Lower lobe of right lung (tissue), 2 donors: ENCODE measurements around the gene SLC18A2. TPM values are rescaled to one million over a fixed set of nuclear protein-coding genes. Genes with fewer than 3 reads are reported as not detected.

Experiments used
- ATAC-seq, 2 donors: fragments of 200-7000 bp; cut with Tn5 transposase; one replicate each; pipeline ENCODE4 v1.9.1; 2020 to 2022; ENCODE audit warnings: mild to moderate bottlenecking in 2 of 2, moderate library complexity in 2 of 2
- DNase-seq: peaks from one replicate; pipeline ENCODE4 v3.0.0-alpha.2; 2020
- H3K27ac ChIP-seq: fragments of 200-600 bp; one replicate; pipeline ENCODE4 v1.8.0; 2022
- H3K27me3 ChIP-seq: fragments of 200-600 bp; one replicate; pipeline ENCODE4 v1.8.0; 2022; ENCODE audit warnings: low read depth
- H3K36me3 ChIP-seq: fragments of 200-600 bp; one replicate; pipeline ENCODE4 v1.8.0; 2022; ENCODE audit warnings: mild to moderate bottlenecking
- H3K4me1 ChIP-seq: fragments of 200-600 bp; one replicate; pipeline ENCODE4 v1.8.0; 2022
- H3K4me3 ChIP-seq: fragments of 200-600 bp; one replicate; pipeline ENCODE4 v1.8.0; 2022; ENCODE audit warnings: mild to moderate bottlenecking
- H3K9me3 ChIP-seq: fragments of 200-600 bp; one replicate; pipeline ENCODE4 v1.8.0; 2022
- intact Hi-C: fragments of 100-400 bp; cut with DNase I; formaldehyde crosslinking; loops from one replicate; pipeline ENCODE4 v1.11.0; 2022
- total RNA-seq: library from RNA; stranded (reverse); fragmentation: NEBNext Ultra II Directional; extraction: Animal tissue kit (Norgen Biotek cat#: 25700); gene quantifications from one replicate; pipeline ENCODE4 v1.2.1, GENCODE V29; 2021
- TF ChIP-seq, protein P1 (sequence below): fragments of 200-600 bp; IDR thresholded peaks from one replicate; pipeline ENCODE4 v1.8.0; 2022; ENCODE audit warnings: antibody characterized with exemption, mild to moderate bottlenecking
- donor health status: DM: no; HTN: yes; CAD: no; lungs with severe emphysema.

SLC18A2 gene
- total RNA-seq, 1 donor from 2014 or later = 6.3 TPM

DNA sequence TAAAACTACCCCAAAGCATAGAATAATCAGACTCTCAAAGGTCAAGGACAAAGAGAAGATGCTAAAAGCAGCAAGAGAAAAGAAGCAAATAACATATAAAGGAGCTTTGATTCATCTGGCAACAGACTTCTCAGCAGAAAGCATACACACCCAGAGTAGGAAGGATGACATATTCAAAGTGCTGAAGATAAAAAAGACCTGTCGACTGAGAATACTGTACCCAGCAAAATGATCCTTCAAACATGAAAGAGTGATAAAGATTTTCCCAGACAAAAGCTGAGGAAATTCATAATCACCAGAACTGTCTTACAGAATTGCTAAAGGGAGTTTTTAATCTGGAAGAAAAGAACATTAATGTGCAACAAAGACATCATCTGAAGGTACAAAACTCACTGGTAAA, 28.7 kb upstream of the SLC18A2 start:
- ATAC-seq (no peak), DNase-seq (no peak)
- Histone ChIP-seq H3K36me3 (no peaks in the 10 kb centered on the region), H3K27ac (no peak overlapping the region), H3K27me3 (peaks cover 19% of the 10 kb centered on the region), H3K9me3 (peaks cover 7% of the 10 kb centered on the region), H3K4me1 (peaks cover 11% of the 10 kb centered on the region), H3K4me3 (no peak overlapping the region)
- intact Hi-C loops = no loop called here
- TF ChIP-seq, protein P1, sequence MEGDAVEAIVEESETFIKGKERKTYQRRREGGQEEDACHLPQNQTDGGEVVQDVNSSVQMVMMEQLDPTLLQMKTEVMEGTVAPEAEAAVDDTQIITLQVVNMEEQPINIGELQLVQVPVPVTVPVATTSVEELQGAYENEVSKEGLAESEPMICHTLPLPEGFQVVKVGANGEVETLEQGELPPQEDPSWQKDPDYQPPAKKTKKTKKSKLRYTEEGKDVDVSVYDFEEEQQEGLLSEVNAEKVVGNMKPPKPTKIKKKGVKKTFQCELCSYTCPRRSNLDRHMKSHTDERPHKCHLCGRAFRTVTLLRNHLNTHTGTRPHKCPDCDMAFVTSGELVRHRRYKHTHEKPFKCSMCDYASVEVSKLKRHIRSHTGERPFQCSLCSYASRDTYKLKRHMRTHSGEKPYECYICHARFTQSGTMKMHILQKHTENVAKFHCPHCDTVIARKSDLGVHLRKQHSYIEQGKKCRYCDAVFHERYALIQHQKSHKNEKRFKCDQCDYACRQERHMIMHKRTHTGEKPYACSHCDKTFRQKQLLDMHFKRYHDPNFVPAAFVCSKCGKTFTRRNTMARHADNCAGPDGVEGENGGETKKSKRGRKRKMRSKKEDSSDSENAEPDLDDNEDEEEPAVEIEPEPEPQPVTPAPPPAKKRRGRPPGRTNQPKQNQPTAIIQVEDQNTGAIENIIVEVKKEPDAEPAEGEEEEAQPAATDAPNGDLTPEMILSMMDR = no peak

GRCh38 chr10:117214401-117214800, 26.5 kb upstream of the SLC18A2 start:
- intact Hi-C loops = no loop called here
- Histone ChIP-seq H3K9me3 (peaks cover 7% of the 10 kb centered on the region), H3K27me3 (peaks cover 32% of the 10 kb centered on the region), H3K4me1 (peaks cover 14% of the 10 kb centered on the region), H3K36me3 (no peaks in the 10 kb centered on the region), H3K4me3 (no peak overlapping the region), H3K27ac (no peak overlapping the region)
- TF ChIP-seq, protein P1 = no peak
- no peak for DNase-seq
- ATAC-seq = no peak

- peaks cover 32% of the 10 kb centered on the region for H3K27me3 ChIP-seq
- intact Hi-C loops = no loop called here
- peaks cover 14% of the 10 kb centered on the region for H3K4me1 ChIP-seq
- DNase-seq (no peak), ATAC-seq (no peak)
- H3K36me3 ChIP-seq = no peaks in the 10 kb centered on the region
- H3K27ac ChIP-seq = no peak overlapping the region
- TF ChIP-seq, protein P1 = no peak
- H3K4me3 ChIP-seq = no peak overlapping the region
- peaks cover 7% of the 10 kb centered on the region for H3K9me3 ChIP-seq
Observed at GRCh38 chr10:117215079-117215478, 25.8 kb upstream of the SLC18A2 start.

GRCh38 chr10:117216028-117216427, 24.9 kb upstream of the SLC18A2 start:
- Histone ChIP-seq H3K4me1 (peaks cover 14% of the 10 kb centered on the region), H3K27ac (no peak overlapping the region), H3K9me3 (peaks cover 7% of the 10 kb centered on the region), H3K36me3 (no peaks in the 10 kb centered on the region), H3K4me3 (no peak overlapping the region), H3K27me3 (peaks cover 32% of the 10 kb centered on the region)
- DNase-seq = no peak
- TF ChIP-seq, protein P1 = no peak
- intact Hi-C loops = no loop called here
- no peak for ATAC-seq

DNA sequence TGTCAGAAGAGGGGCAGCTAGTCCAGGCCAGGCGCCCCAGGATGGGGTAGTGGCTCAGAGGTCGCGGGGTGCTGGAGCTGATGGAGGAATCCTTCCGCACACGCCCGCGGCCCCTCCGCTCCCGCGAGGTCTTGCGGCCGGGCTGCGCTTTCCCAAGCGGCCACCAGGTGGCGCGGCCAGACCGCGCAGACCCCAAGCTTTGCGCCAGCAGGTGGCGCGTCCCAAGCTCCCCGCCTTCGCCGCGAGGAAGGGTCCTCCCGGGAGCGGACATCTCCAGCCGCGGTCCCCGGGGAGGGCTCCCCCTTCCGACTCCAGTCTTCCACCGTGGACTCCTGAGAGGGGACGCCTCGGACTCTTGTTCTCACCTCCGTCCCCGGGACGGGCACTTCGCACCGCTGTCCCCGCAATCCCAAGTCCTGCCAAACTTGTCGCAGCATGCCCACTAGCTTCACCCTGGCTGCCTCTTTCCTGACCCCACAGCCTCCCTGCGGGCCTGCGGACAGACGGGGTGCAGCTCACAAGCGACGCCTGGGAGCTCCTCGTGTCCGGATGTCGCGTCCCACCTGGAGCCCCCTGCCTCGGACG, 24.2 kb upstream of the SLC18A2 start:
- Histone ChIP-seq H3K4me3 (peak overlapping the region; percentile 56), H3K36me3 (no peaks in the 10 kb centered on the region), H3K4me1 (peaks cover 14% of the 10 kb centered on the region), H3K27ac (no peak overlapping the region), H3K9me3 (peaks cover 7% of the 10 kb centered on the region), H3K27me3 (peaks cover 32% of the 10 kb centered on the region)
- ATAC-seq (peak; percentile 92), DNase-seq (peak; percentile 84)
- intact Hi-C loops = no loop called here
- TF ChIP-seq, protein P1 = peak; percentile 100
